SU-DHL-6 (cell line): ENCODE data around the gene TCHHL1.

Experiments used
- H2AFZ ChIP-seq: fragments of 200-600 bp; sonication (generic); 2 replicates; pipeline ENCODE4 v1.6.1; 2014; ENCODE audit warnings: low read depth, mild to moderate bottlenecking, moderate library complexity, mixed read lengths, antibody characterized with exemption, low read length; ENCODE audit not compliant: severe bottlenecking
- H3F3A ChIP-seq: fragments of 200-600 bp; shearing (Covaris generic); 2 replicates; pipeline ENCODE4 v1.6.0; 2016; ENCODE audit warnings: antibody characterized with exemption, mild to moderate bottlenecking; ENCODE audit not compliant: insufficient read depth
- H3K27ac ChIP-seq: fragments of 200-600 bp; sonication (generic); 2 replicates; pipeline ENCODE4 v1.5.1; 2016; ENCODE audit warnings: low read depth, mild to moderate bottlenecking, low read length, moderate library complexity, mixed read lengths
- H3K27me3 ChIP-seq: fragments of 200-600 bp; sonication (generic), shearing (Covaris generic); 2 replicates; pipeline ENCODE4 v1.6.0; 2014; ENCODE audit warnings: mild to moderate bottlenecking, low read length
- H3K36me3 ChIP-seq: fragments of 200-600 bp; sonication (generic); 2 replicates; pipeline ENCODE4 v1.6.1; 2014; ENCODE audit warnings: mild to moderate bottlenecking, low read length, mixed read lengths
- H3K4me2 ChIP-seq: fragments of 300-600, 200-600 bp; shearing (Covaris generic), sonication (generic); 2 replicates; pipeline ENCODE4 v1.6.0; 2014; ENCODE audit warnings: low read length, low read depth, mild to moderate bottlenecking; ENCODE audit not compliant: poor library complexity, severe bottlenecking
- H3K4me3 ChIP-seq: fragments of 200-600 bp; sonication (generic); 2 replicates; pipeline ENCODE4 v1.5.1; 2014; ENCODE audit warnings: antibody characterized with exemption, low read length, mild to moderate bottlenecking, mixed read lengths; ENCODE audit not compliant: insufficient read depth, poor library complexity, severe bottlenecking
- H3K79me2 ChIP-seq: fragments of 200-600 bp; sonication (generic); 2 replicates; pipeline ENCODE4 v1.6.1; 2014; ENCODE audit warnings: mild to moderate bottlenecking, low read length, moderate library complexity; ENCODE audit not compliant: insufficient read depth
- H3K9ac ChIP-seq: fragments of 200-600 bp; sonication (generic); 2 replicates; pipeline ENCODE4 v1.7.0; 2014; ENCODE audit warnings: mild to moderate bottlenecking, low read length
- H3K9me2 ChIP-seq: fragments of 200-600 bp; sonication (generic); replicated peaks from 2 replicates; pipeline ENCODE4 v1.6.1; 2014; ENCODE audit warnings: low read length; ENCODE audit not compliant: insufficient read depth
- H3K9me3 ChIP-seq: fragments of 200-600 bp; sonication (generic); 2 replicates; pipeline ENCODE4 v1.6.1; 2014; ENCODE audit warnings: low read length, mixed read lengths; ENCODE audit not compliant: insufficient read depth
- H4K20me1 ChIP-seq: fragments of 200-600 bp; sonication (generic); 2 replicates; pipeline ENCODE4 v1.6.1; 2014; ENCODE audit warnings: low read depth, mild to moderate bottlenecking, antibody characterized with exemption, low read length, moderate library complexity, mixed read lengths
- EZH2phosphoT487 ChIP-seq: fragments of 200-600 bp; sonication (generic), shearing (Covaris generic); conservative IDR thresholded peaks from 2 replicates; pipeline ENCODE4 v1.6.1; 2018; ENCODE audit warnings: mild to moderate bottlenecking, antibody characterized with exemption, low read length, moderate library complexity, mixed read lengths
- TF ChIP-seq, protein P1 (sequence below): fragments of 200-600 bp; sonication (generic); IDR thresholded peaks from one replicate; pipeline ENCODE4 v1.5.1; 2017; ENCODE audit warnings: antibody characterized with exemption, mild to moderate bottlenecking, low read length, moderate library complexity; ENCODE audit not compliant: insufficient read depth, poor library complexity, severe bottlenecking

The TCHHL1 gene

DNA sequence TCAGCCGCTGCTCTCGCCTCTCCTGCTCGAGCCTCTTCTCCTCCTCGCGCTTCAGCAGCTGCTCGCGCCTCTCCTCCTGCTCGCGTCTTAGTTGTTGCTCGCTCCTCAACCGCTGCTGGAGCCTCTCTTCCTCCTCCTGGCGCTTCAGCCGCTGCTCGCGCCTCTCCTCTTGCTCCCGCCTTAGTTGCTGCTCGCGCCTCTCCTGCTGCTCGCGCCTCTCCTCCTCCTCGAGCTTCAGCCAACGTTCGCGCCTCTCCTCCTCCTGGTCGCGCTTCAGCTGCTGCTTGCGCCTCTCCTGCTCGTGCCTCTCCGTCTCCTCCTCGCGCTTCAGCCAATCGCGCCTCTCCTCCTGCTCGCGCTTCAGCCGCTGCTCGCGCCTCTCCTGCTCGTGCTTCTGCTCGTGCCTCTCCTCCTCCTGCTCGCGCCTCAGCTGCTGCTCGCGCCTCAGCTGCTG is 22.7 kb upstream of the TCHHL1 start:
- H2AFZ ChIP-seq: peak overlapping the region; percentile 52
- H3K4me2 ChIP-seq: peak overlapping the region; percentile 44
- no peaks in the 10 kb centered on the region for H4K20me1 ChIP-seq

DNA sequence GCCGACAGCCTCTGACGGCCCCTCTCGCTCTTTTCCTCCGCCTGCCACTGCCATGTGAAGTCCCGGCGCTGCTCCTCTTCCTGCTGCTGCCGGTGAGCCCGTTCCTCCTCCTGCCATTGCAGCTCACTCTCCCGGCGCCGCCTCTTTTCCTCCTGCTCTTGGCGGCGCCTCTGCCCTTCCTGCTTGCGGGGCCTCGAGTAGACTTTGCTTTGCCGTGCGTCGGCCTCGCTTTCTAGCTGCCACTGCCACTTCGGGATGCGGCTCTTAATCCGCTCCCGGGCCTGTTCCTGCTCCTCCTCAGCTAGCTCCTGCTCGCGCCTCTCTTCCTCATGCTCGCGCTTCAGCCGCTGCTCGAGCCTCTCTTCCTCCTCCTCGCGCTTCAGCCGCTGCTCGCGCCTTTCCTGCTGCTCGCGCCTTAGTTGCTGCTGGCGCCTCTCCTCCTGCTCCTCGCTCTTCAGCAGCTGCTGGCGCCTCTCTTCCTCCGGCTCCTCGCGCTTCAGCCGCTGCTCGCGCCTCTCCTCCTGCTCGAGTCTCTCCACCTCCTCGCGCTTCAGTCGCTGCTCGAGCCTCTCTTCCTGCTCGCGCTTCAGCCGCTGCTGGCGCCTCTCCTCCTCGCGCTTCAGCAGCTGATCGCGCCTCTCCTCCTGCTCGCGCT is 22.1 kb upstream of the TCHHL1 start:
- Histone ChIP-seq H3K4me3 (no peak overlapping the region), H3F3A (no peaks in the 10 kb centered on the region), H3K79me2 (no peaks in the 10 kb centered on the region), H3K27ac (no peak overlapping the region), H3K9me2 (no peaks in the 10 kb centered on the region), H3K9me3 (no peaks in the 10 kb centered on the region), H4K20me1 (no peaks in the 10 kb centered on the region), H3K9ac (peak overlapping the region; percentile 54; the same call in 1 of the 2 replicates), H2AFZ (peak overlapping the region; percentile 52), H3K36me3 (no peaks in the 10 kb centered on the region), H3K4me2 (peak overlapping the region; percentile 44), H3K27me3 (no peaks in the 10 kb centered on the region)
- TF ChIP-seq, protein P1, sequence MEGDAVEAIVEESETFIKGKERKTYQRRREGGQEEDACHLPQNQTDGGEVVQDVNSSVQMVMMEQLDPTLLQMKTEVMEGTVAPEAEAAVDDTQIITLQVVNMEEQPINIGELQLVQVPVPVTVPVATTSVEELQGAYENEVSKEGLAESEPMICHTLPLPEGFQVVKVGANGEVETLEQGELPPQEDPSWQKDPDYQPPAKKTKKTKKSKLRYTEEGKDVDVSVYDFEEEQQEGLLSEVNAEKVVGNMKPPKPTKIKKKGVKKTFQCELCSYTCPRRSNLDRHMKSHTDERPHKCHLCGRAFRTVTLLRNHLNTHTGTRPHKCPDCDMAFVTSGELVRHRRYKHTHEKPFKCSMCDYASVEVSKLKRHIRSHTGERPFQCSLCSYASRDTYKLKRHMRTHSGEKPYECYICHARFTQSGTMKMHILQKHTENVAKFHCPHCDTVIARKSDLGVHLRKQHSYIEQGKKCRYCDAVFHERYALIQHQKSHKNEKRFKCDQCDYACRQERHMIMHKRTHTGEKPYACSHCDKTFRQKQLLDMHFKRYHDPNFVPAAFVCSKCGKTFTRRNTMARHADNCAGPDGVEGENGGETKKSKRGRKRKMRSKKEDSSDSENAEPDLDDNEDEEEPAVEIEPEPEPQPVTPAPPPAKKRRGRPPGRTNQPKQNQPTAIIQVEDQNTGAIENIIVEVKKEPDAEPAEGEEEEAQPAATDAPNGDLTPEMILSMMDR: no peak
- no peak for TF ChIP-seq EZH2phosphoT487

More for the DNA sequence above, 22.7 kb upstream of the TCHHL1 start:
- H3K79me2 ChIP-seq: no peaks in the 10 kb centered on the region
- H3K9ac ChIP-seq: peak overlapping the region; percentile 54
- no peak overlapping the region for H3K27ac ChIP-seq
- no peaks in the 10 kb centered on the region for H3K9me3 ChIP-seq
- H3K36me3 ChIP-seq: no peaks in the 10 kb centered on the region
- H3K9me2 ChIP-seq: no peaks in the 10 kb centered on the region
- TF ChIP-seq, protein P1: no peak
- no peak for TF ChIP-seq EZH2phosphoT487
- no peaks in the 10 kb centered on the region for H3K27me3 ChIP-seq
- peak overlapping the region; percentile 29 for H3K4me3 ChIP-seq
- H3F3A ChIP-seq: no peaks in the 10 kb centered on the region

DNA sequence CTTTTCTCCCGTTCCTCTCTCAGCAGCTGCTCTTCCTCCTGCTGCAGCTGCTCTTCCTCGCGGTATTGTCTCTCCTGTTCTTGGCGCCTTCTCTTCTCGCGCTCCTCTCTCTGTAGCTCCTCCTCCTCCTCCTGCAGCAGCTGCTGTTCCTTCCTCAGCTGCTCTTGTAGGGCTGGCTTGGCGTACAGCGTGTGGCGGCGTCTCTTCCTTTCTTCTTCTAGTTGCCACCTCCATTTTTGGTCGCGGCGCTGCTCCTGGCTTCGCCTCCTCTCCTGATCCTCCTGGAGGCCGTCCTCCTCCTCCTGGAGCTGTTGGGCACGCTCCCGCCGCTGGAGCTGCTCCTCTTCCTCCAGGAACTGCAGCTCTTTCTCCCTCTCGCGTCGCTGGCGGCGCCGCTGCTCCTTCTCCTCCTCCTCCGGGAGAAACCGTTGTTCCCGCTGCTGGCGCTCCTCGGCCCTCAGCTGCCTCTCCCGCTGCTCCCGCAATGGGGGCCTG is 21.5 kb upstream of the TCHHL1 start:
- no peaks in the 10 kb centered on the region for H3K9me2 ChIP-seq
- no peak overlapping the region for H3K9ac ChIP-seq
- no peaks in the 10 kb centered on the region for H4K20me1 ChIP-seq
- H3K36me3 ChIP-seq: no peaks in the 10 kb centered on the region
- no peak overlapping the region for H2AFZ ChIP-seq
- no peak overlapping the region for H3K4me3 ChIP-seq
- H3K9me3 ChIP-seq: no peaks in the 10 kb centered on the region
- TF ChIP-seq, protein P1: no peak
- no peak for TF ChIP-seq EZH2phosphoT487
- no peaks in the 10 kb centered on the region for H3K79me2 ChIP-seq
- H3K27me3 ChIP-seq: no peaks in the 10 kb centered on the region
- H3K27ac ChIP-seq: no peak overlapping the region
- H3K4me2 ChIP-seq: no peak overlapping the region
- no peaks in the 10 kb centered on the region for H3F3A ChIP-seq
